GM21390 (cell line): ENCODE results near the gene GGACT.
"Not testable (repeated sequence)": the region's sequence is repeated elsewhere in the genome, so short reads cannot be mapped to it uniquely, and the experiment has no call there.

Source experiments
- ATAC-seq: cut with Tn5 transposase; IDR thresholded peaks from one replicate; pipeline ENCODE4 v1.9.1; 2021; ENCODE audit not compliant: unreplicated experiment

Gene GGACT

GRCh38 chr13:100601716-100602115 is 13.1 kb upstream of the GGACT start:
- ATAC-seq, result no peak

- ATAC-seq, result no peak
These were observed 12.3 kb upstream of the GGACT start for GRCh38 chr13:100600915-100601314.

- ATAC-seq, result no peak
These were observed 11.9 kb upstream of the GGACT start for GRCh38 chr13:100600461-100600860.

DNA sequence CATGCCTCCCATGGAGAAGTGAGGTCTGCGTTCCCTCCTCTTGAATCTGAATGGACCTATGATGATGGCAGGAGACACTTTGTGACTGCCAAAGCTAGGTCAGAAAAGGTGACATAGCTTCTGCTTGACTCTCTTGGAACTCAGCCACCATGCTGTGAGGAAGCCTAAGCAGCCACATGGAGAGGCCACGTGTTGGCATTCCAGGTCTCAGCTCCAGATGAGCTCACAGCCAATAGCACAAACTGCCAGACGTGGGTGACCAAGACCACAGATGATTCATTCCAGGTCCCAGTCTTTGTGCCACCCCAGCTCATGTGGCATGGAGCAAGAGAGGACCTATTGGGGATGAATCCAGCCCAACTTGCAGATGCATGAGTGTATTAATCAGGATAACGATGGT is 8.7 kb upstream of the GGACT start:
- ATAC-seq, result no peak

GRCh38 chr13:100596516-100596915 is 7.9 kb upstream of the GGACT start:
- no peak for ATAC-seq

- no peak for ATAC-seq
These were observed 6.1 kb upstream of the GGACT start for GRCh38 chr13:100594731-100595130.

DNA sequence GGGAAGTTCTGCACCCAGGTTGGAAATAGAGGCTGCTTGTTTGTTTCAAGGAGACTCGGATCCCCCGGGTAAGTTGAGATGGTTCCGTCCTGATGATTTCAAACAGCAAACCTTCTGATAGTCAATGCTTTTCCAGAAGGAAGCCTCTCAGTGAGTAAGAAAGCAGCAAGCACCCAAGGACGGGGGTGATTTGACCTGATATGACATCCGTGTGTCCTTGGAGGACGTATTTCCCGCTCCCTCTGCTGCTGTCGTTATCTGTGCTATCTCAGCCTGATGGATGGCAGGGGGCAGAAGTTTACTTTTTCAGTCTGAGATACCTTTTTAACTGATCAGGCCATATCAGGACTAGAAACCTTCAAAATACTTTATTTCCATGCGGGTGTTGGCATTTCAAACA is 5.7 kb upstream of the GGACT start:
- no peak for ATAC-seq

DNA sequence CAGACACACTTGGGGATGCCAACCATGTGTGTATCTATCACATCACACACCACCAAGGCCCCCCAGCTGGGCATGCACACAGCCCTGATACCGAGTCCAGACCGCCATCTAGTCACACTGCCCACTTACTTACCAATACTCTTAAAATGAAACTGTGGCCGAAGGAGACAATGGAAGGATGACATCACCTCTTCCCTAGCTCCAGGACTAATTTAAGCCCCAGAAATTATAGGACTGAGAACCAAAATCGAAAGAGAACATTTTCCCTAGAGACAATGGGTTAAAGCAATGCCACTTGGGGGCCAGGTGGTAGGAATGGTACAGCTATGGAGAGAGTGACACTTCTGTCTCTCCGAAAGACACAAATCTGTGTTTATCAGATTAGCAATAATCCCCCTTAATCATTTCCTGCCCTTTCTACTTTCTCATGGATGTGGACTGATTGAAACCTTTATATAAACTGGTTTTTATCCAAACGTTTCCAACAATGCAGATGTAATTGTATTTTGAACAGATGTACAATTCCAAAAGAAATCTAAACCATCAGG is 663 bp upstream of the GGACT start:
- no peak for ATAC-seq

DNA sequence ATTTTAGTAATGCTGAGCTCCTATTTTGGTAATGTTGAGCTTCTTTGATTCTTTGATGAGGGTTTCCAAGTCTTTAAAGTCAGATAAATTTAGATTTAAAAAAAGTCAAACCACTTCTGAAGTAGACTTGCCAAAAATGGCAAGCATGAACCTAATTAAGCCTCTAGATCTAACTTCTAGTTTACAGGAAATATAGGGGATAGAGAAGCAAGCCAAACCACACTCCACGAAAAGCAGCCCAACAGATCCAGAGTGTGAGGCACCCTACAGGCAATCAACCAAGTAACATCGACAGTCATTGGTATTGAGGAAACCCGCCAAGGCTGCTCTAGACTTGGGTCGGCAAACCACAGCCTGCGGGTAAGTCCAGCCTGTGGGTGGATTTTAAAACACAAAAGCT is 3.7 kb downstream of the GGACT start:
- no peak for ATAC-seq

- no peak for ATAC-seq
These were observed 7.1 kb downstream of the GGACT start for GRCh38 chr13:100581504-100581903.

DNA sequence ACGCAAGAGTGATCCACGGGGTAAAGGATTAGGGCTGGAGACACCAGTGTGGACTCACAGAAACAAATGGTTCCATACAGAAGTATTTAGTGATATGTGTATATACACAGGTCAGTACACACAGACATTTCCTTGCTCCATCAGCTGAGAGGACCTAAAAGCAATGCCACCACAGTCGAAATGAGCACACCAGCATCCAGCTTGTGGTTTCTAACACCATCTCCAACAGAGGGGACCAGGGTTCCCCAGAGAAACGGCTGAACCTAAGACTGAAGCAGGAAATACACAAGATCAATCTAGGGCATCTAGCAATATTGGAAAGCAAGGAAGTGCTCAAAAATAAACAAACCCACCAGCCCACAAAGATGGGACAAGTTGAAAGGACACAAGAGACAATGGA is 7.6 kb downstream of the GGACT start:
- ATAC-seq, result no peak

DNA sequence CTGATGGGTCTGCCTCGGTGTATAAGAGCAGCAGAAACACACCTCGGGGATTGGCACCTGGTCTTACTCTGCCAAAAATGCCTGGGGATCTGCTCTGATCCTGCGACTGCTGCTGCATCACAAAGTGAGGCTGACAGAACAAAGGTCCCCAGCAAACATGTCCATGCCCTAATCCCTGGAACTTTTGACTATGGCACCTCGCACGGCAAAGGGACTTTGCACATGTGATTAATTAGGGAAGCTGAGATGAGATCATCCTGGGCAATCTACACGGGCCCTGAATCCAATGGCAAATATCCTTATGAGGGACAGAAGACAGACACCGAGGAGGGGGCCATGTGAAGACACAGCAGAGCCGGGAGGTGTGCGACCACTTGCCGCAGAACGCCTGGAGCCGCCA is 8.5 kb downstream of the GGACT start:
- no peak for ATAC-seq

DNA sequence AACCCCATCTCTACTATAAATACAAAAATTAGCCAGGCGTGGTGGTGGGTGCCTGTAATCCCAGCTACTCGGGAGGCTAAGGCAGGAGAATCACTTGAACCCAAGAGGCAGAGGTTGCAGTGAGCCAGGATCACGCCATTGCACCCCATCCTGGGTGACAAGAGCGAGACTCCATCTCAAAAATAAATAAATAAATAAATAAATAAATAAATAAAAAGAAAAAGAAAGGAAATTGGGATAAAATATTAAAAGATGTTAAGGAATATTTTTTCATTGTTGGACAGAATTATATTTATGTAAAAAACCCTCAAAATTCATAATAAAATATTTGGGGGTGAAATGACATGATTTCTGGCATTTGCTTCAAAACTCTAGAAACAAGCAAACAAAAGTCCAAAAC is 11.3 kb downstream of the GGACT start:
- not testable (repeated sequence) for ATAC-seq

DNA sequence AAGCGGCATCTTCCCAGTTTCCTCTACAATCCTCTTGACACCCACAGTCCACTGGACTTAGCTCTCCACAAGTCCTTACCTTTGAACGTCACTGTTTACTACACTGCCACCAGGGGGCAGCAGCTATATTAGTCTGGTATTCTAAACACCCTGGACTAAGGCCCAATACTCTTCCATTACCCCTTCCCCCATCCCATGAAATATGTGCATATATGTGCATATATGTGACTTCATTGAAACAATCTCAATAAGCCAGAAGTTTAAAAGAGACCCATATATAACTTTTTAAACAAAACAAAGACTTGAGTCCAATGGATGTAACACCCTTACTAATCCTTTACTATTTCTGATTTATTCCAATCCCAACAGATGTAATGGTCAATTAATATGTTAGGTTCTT is 15.5 kb downstream of the GGACT start:
- peak; percentile 95 for ATAC-seq

DNA sequence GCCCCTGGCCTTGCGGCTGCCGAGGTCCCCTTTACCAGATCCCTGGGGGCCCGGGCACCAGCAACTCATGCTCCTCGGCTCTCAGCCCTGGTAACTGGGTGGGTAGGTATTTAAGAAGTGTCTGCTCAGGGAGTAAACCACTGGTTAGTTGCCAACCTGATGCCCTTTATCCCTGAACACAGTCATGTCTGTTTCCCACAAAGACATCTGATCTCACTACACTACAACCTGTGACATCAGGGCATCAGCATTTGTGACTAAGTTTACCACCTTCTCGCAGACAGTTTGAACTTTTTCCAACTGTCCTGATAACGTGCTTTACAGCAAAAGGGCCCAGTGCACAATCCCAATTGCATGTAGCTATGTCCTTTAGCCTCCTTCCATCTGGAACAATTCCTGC is 22.0 kb downstream of the GGACT start:
- no peak for ATAC-seq

DNA sequence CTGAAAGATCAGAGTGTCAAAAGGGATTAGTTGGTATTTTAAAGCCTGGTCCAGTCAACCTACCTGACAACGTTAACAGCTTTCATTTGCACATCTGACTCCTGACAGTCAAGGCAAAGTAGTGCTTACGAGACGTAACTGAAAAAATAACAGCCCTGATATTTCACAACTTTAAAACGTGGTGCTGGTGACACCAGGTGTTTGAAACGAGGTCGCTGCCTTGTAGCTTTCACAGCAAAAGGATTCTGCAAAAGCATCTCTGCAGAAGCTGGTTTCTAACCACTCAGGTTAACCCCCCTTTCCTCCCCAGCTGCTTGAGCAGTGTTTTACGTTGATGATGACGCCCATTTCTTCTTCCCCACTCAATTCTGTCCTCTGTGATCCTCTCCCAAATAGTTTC is 23.3 kb downstream of the GGACT start:
- no peak for ATAC-seq

DNA sequence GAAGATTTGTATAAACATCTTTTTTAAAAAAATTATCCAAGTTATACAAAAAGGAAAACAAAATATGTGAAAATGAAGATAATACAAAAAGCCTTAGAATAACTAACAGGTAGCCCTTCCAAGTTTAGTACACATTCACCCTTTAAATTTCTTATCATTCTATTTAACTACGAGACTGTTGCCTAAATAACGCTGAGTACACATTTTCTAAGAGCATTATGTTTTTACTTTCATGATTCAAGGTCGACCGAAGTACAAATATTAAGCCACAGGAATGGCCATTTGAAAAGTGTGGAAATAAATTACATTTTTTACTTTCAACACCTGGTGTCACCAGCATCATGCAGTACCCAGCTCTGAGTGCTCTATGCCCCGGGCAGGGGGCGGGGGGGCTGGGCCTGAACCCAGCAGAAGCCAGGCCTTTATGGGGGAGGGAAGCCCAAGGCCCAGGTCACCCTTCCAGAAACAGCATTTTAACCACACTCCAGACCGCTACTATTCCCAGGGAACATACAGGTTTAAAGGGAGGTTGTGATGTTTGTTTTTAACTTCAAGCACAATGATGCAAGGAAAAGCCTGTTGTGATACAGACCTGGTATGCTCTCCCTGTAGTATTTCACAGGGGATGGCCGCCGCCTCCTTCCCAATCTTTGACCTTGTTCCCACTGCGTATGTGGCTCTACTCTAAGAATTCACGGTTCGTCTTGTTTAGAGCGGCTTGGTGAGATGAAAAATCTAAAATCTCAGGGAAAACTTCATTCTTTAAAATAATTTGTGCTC is 24.0 kb downstream of the GGACT start:
- no peak for ATAC-seq

- no peak for ATAC-seq
These were observed 24.8 kb downstream of the GGACT start for GRCh38 chr13:100563779-100564178.

- no peak for ATAC-seq
These were observed 26.9 kb downstream of the GGACT start for GRCh38 chr13:100561599-100562204.

DNA sequence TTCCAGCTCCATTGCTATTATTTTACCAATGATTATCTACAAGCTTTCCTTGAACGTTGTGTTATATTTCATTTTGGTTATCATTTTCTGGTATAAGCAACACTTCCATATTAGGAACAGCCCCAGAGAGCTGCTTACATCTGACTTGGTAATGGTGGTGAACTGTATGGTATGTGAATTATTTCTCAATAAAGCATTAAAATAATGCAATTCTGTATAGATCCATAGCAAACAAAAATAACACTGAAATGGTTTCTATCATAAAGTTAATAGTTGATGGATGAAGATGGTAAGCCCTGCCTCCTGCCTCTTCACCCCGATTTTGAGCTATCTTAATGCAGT is 27.5 kb downstream of the GGACT start:
- ATAC-seq, result no peak

GRCh38 chr13:100560498-100561157 is 28.0 kb downstream of the GGACT start:
- ATAC-seq, result no peak

DNA sequence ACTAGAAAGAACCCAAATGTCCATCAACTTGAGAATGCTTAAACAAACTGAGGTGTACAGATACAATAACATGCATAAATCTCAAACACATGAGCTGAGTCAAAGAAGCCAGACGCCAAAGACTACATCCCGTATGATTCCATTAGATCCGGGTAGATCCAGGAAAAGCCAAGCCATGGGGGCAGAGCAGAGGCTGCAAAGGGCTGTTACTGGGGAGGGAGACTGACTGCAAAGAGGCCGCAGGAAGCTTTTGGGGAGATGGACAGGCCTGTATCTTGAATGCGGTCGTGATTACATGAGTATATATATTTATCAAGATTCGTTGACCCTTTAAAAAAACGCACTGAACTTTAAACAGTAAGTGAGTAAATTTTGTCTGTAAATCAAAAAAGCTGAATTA is 28.7 kb downstream of the GGACT start:
- ATAC-seq, result no peak
